IMR-90 (cell line): ENCODE data around the gene SLC39A3. TPM values are rescaled to one million over a fixed set of nuclear protein-coding genes. Genes with fewer than 3 reads are reported as not detected.

Experiments used
- ATAC-seq: fragments of 200-7000 bp; cut with Tn5 transposase; 2 replicates; pipeline ENCODE4 v1.9.1; 2020; ENCODE audit warnings: low read depth, mild to moderate bottlenecking, moderate library complexity
- BruUV-seq: library from RNA; stranded (reverse); fragments of 400-500 nt; replicated peaks from 2 replicates; lab custom pipeline; 2021; lab: Mats Ljungman, UMichigan
- CTCF ChIA-PET: fragments of 300-600 bp; formaldehyde crosslinking; extraction: SDS; loops from one replicate; lab custom pipeline; 2021; ENCODE audit warnings: antibody characterized with exemption; lab: Yijun Ruan, JAX
- POLR2A ChIA-PET: fragments of 300-600 bp; sonication (Branson Sonifier 250); formaldehyde crosslinking; loops from one replicate; lab custom pipeline; 2022; ENCODE audit warnings: antibody characterized with exemption; ENCODE audit not compliant: unreplicated experiment; lab: Charles Lee
- DNase-seq: peaks from one replicate; pipeline ENCODE4 v3.0.0; 2013
- H2AFZ ChIP-seq: replicated peaks from 2 replicates; pipeline ENCODE3; 2013; ENCODE audit warnings: low read length, mild to moderate bottlenecking; ENCODE audit not compliant: poor library complexity
- H2AK5ac ChIP-seq: 2 replicates; pipeline ENCODE4 v1.6.1; 2013; ENCODE audit warnings: low read depth, low read length, inconsistent platforms
- H2AK9ac ChIP-seq: replicated peaks from 2 replicates; pipeline ENCODE3; 2013; ENCODE audit warnings: mild to moderate bottlenecking, low read depth, low read length, moderate library complexity; ENCODE audit not compliant: poor library complexity
- H2BK120ac ChIP-seq: 2 replicates; pipeline ENCODE4 v1.6.1; 2013; ENCODE audit warnings: low read depth, low read length, inconsistent platforms
- H2BK15ac ChIP-seq: 3 replicates; pipeline ENCODE4 v1.6.1; 2013; ENCODE audit warnings: low read depth, low read length, inconsistent platforms
- H2BK20ac ChIP-seq: 2 replicates; pipeline ENCODE4 v1.6.1; 2013; ENCODE audit warnings: low read depth, mild to moderate bottlenecking, inconsistent platforms, low read length, moderate library complexity
- H2BK5ac ChIP-seq: 2 replicates; pipeline ENCODE4 v1.6.1; 2013; ENCODE audit warnings: mild to moderate bottlenecking, low read depth, low read length, inconsistent platforms; ENCODE audit not compliant: poor library complexity, severe bottlenecking
- H3K14ac ChIP-seq: replicated peaks from 2 replicates; pipeline ENCODE4 v1.6.1; 2013; ENCODE audit warnings: low read depth, low read length, inconsistent platforms
- H3K18ac ChIP-seq: 2 replicates; pipeline ENCODE4 v1.6.1; 2013; ENCODE audit warnings: low read depth, low read length, control low read depth
- H3K23ac ChIP-seq: 2 replicates; pipeline ENCODE4 v1.6.1; 2013; ENCODE audit warnings: low read depth, low read length, inconsistent platforms
- H3K27ac ChIP-seq: 2 replicates; pipeline ENCODE4 v1.5.1; 2013; ENCODE audit warnings: mild to moderate bottlenecking, control low read depth, low read length; ENCODE audit not compliant: insufficient read depth
- H3K27me3 ChIP-seq: 2 replicates; pipeline ENCODE4 v1.6.1; 2013; ENCODE audit warnings: low read length; ENCODE audit not compliant: control insufficient read depth, insufficient read depth
- H3K36me3 ChIP-seq: 2 replicates; pipeline ENCODE4 v1.6.1; 2013; ENCODE audit warnings: low read length, mixed read lengths; ENCODE audit not compliant: control insufficient read depth, insufficient read depth
- H3K4ac ChIP-seq: 2 replicates; pipeline ENCODE4 v1.6.1; 2013; ENCODE audit warnings: low read depth, low read length, inconsistent platforms
- H3K4me1 ChIP-seq: 2 replicates; pipeline ENCODE4 v1.6.1; 2013; ENCODE audit warnings: low read length, mixed read lengths; ENCODE audit not compliant: control insufficient read depth, insufficient read depth
- H3K4me2 ChIP-seq: 2 replicates; pipeline ENCODE4 v1.6.1; 2013; ENCODE audit warnings: low read depth, mild to moderate bottlenecking, control low read depth, low read length, moderate library complexity
- H3K4me3 ChIP-seq: 2 replicates; pipeline ENCODE4 v1.5.1; 2013; ENCODE audit warnings: low read depth, mild to moderate bottlenecking, control low read depth, low read length, moderate library complexity; ENCODE audit not compliant: insufficient read depth
- H3K56ac ChIP-seq: 2 replicates; pipeline ENCODE4 v1.6.1; 2013; ENCODE audit warnings: low read length, inconsistent platforms; ENCODE audit not compliant: insufficient read depth; ENCODE audit errors: extremely low read depth
- H3K79me1 ChIP-seq, 2 experiments: 2 replicates each; pipeline ENCODE4 v1.6.1; 2013; ENCODE audit warnings: low read length in 2 of 2, inconsistent platforms in 1 of 2, low read depth in 1 of 2
- H3K9ac ChIP-seq: 2 replicates; pipeline ENCODE4 v1.6.1; 2013; ENCODE audit warnings: low read depth, low read length, control low read depth
- H3K9me1 ChIP-seq: 2 replicates; pipeline ENCODE4 v1.6.1; 2013; ENCODE audit warnings: low read length, inconsistent platforms; ENCODE audit not compliant: insufficient read depth
- H3K9me3 ChIP-seq: 2 replicates; pipeline ENCODE4 v1.6.1; 2013; ENCODE audit warnings: low read length; ENCODE audit not compliant: control insufficient read depth, insufficient read depth
- H4K20me1 ChIP-seq: 2 replicates; pipeline ENCODE4 v1.6.1; 2013; ENCODE audit warnings: low read length, inconsistent platforms; ENCODE audit not compliant: insufficient read depth
- H4K5ac ChIP-seq: 2 replicates; pipeline ENCODE4 v1.6.1; 2013; ENCODE audit warnings: mild to moderate bottlenecking, low read depth, low read length, control low read depth
- H4K8ac ChIP-seq, 2 experiments: 2 replicates each; pipeline ENCODE4 v1.6.1; 2013; ENCODE audit warnings: low read depth in 2 of 2, low read length in 2 of 2, control low read depth in 1 of 2, inconsistent platforms in 1 of 2
- H4K91ac ChIP-seq: 2 replicates; pipeline ENCODE4 v1.6.1; 2013; ENCODE audit warnings: low read depth, low read length, inconsistent platforms; ENCODE audit not compliant: insufficient read depth
- BHLHE40 ChIP-seq: fragments of 150-350 bp; IDR thresholded peaks from 2 replicates; pipeline ENCODE4 v1.6.1; 2016; ENCODE audit warnings: mild to moderate bottlenecking, low read depth, low read length
- CEBPB ChIP-seq: IDR thresholded peaks from 2 replicates; pipeline ENCODE4 v1.6.1; 2012; ENCODE audit warnings: low read depth, low read length, improper control_type of control experiment
- CHD1 ChIP-seq: IDR thresholded peaks from 2 replicates; pipeline ENCODE4 v1.6.1; 2012; ENCODE audit warnings: low read depth, low read length, improper control_type of control experiment
- FOS ChIP-seq: fragments of 150-350 bp; IDR thresholded peaks from 2 replicates; pipeline ENCODE4 v1.6.1; 2016; ENCODE audit warnings: low read depth, low read length
- MAFK ChIP-seq: IDR thresholded peaks from 2 replicates; pipeline ENCODE4 v1.6.1; 2012; ENCODE audit warnings: low read depth, low read length, improper control_type of control experiment
- MAZ ChIP-seq: IDR thresholded peaks from 2 replicates; pipeline ENCODE4 v1.6.1; 2012; ENCODE audit warnings: low read depth, mild to moderate bottlenecking, low read length, improper control_type of control experiment, moderate library complexity, borderline replicate concordance
- MXI1 ChIP-seq: IDR thresholded peaks from 2 replicates; pipeline ENCODE4 v1.6.1; 2012; ENCODE audit warnings: low read depth, mild to moderate bottlenecking, low read length, moderate library complexity, borderline replicate concordance
- NFE2L2 ChIP-seq: fragments of 150-350 bp; IDR thresholded peaks from 2 replicates; pipeline ENCODE4 v1.6.1; 2016; ENCODE audit warnings: low read depth, mild to moderate bottlenecking, low read length
- POLR2A ChIP-seq: IDR thresholded peaks from 2 replicates; pipeline ENCODE4 v1.6.1; 2012; ENCODE audit warnings: mild to moderate bottlenecking, low read depth, low read length
- RAD21 ChIP-seq: IDR thresholded peaks from 2 replicates; pipeline ENCODE4 v1.6.1; 2012; ENCODE audit warnings: low read length, improper control_type of control experiment
- RCOR1 ChIP-seq: IDR thresholded peaks from 2 replicates; pipeline ENCODE4 v1.6.1; 2012; ENCODE audit warnings: mild to moderate bottlenecking, low read length, improper control_type of control experiment; ENCODE audit not compliant: insufficient replicate concordance
- RFX5 ChIP-seq: IDR thresholded peaks from 2 replicates; pipeline ENCODE4 v1.8.0; 2012; ENCODE audit warnings: low read depth, mild to moderate bottlenecking, low read length, moderate library complexity
- SMC3 ChIP-seq: fragments of 150-350 bp; IDR thresholded peaks from 2 replicates; pipeline ENCODE4 v1.6.1; 2016; ENCODE audit warnings: low read depth, mild to moderate bottlenecking, antibody characterized with exemption, low read length, moderate library complexity
- WGBS, 2 experiments: methylation state at CpG; one replicate each; pipeline versions ENCODE4 v1.1.5 to v1.1.7; 2013; ENCODE audit warnings: missing lambda C conversion rate in 2 of 2; ENCODE audit not compliant: insufficient read length in 1 of 2; ENCODE audit errors: extremely low coverage in 2 of 2; 5-methylcytosine and 5-hydroxymethylcytosine counted together
- dilution Hi-C: fragments of 300-500 bp; cut with HindIII; formaldehyde crosslinking; loops from one replicate; pipeline ENCODE4 v1.14.3; 2018; ENCODE audit warnings: low sequenced_read_pairs; ENCODE audit not compliant: unreplicated experiment
- in situ Hi-C: fragments of 300-500 bp; cut with MboI; formaldehyde crosslinking; loops from 3 replicates; pipeline ENCODE4 v1.14.3; 2019; ENCODE audit warnings: low sequenced_read_pairs, inconsistent platforms, mixed read lengths
- intact Hi-C: fragments of 100-400 bp; cut with micrococcal nuclease; formaldehyde crosslinking; loops from 2 replicates; pipeline ENCODE4 v1.10.0; 2022
- polyA plus RNA-seq, 3 experiments: library from polyadenylated mRNA; depleted of rRNA; stranded (reverse); fragments of >200 nt; gene quantifications; 2 replicates each; pipeline ENCODE4 v1.2.3, GENCODE V29; 2012; ENCODE audit warnings: low replicate concordance in 1 of 3
- total RNA-seq: library from RNA; depleted of rRNA; stranded (reverse); fragments of >200 nt; gene quantifications from 2 replicates; pipeline ENCODE4 v1.2.3, GENCODE V29; 2012
- TF ChIP-seq, protein P1 (sequence below): conservative IDR thresholded peaks from 2 replicates; pipeline ENCODE4 v1.5.1; 2012; ENCODE audit warnings: mild to moderate bottlenecking, low read depth, low read length, improper control_type of control experiment
- TF ChIP-seq, protein P2 (sequence below): fragments of 150-350 bp; IDR thresholded peaks from 2 replicates; pipeline ENCODE4 v1.6.1; 2016; ENCODE audit warnings: low read depth, mild to moderate bottlenecking, low read length, moderate library complexity, borderline replicate concordance
- TF ChIP-seq, protein P3 (sequence below): fragments of 150-350 bp; IDR thresholded peaks from 2 replicates; pipeline ENCODE4 v1.6.1; 2017; ENCODE audit warnings: mild to moderate bottlenecking, antibody characterized with exemption, low read length, low read depth

Gene SLC39A3
- total and polyA plus RNA-seq, 2 of the 4 experiments (the other 2 are of a cell fraction) = 12.4 to 38.2 TPM

DNA sequence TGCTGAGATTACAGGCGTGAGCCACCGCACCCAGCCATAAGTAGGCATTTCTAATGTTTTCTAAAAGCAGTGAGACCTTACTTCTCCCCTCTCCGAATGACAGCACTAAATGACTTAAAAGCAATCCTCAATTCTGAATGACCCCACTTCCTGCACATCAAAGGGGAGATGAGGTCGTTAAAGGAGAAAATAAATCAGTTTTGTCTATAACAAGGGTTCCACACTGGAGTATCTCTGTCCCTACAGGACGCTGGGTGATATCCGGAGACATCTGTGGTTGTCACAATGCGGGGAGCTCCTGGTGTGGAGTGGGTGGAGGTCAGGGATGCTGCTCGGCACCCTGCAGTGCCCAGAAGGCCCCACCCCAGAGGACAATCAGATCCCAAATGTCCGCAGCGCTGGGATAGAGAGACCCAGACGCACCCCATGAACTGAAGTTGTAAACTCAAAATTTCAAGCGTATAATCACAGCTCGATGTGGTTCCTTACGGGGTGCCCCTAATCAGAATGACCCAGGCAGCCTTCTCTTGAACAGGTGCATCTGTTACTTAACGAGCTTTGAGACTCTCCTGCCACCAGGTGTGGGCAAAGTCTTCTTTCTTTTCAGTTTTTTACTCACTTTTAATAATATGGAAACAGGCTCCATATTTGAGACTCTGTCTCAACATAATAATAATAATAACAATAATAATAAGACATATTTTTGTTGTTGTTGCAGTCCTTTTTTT is 40.2 kb downstream of the SLC39A3 start:
- H2BK20ac ChIP-seq = no peak overlapping the region
- H3K14ac ChIP-seq = no peak overlapping the region
- H4K8ac ChIP-seq = no peak overlapping the region
- TF ChIP-seq, protein P1, sequence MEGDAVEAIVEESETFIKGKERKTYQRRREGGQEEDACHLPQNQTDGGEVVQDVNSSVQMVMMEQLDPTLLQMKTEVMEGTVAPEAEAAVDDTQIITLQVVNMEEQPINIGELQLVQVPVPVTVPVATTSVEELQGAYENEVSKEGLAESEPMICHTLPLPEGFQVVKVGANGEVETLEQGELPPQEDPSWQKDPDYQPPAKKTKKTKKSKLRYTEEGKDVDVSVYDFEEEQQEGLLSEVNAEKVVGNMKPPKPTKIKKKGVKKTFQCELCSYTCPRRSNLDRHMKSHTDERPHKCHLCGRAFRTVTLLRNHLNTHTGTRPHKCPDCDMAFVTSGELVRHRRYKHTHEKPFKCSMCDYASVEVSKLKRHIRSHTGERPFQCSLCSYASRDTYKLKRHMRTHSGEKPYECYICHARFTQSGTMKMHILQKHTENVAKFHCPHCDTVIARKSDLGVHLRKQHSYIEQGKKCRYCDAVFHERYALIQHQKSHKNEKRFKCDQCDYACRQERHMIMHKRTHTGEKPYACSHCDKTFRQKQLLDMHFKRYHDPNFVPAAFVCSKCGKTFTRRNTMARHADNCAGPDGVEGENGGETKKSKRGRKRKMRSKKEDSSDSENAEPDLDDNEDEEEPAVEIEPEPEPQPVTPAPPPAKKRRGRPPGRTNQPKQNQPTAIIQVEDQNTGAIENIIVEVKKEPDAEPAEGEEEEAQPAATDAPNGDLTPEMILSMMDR = no peak
- no peak for TF ChIP-seq NFE2L2
- TF ChIP-seq MAZ = no peak
- TF ChIP-seq, protein P2, sequence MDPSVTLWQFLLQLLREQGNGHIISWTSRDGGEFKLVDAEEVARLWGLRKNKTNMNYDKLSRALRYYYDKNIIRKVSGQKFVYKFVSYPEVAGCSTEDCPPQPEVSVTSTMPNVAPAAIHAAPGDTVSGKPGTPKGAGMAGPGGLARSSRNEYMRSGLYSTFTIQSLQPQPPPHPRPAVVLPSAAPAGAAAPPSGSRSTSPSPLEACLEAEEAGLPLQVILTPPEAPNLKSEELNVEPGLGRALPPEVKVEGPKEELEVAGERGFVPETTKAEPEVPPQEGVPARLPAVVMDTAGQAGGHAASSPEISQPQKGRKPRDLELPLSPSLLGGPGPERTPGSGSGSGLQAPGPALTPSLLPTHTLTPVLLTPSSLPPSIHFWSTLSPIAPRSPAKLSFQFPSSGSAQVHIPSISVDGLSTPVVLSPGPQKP = no peak
- TF ChIP-seq, protein P3, sequence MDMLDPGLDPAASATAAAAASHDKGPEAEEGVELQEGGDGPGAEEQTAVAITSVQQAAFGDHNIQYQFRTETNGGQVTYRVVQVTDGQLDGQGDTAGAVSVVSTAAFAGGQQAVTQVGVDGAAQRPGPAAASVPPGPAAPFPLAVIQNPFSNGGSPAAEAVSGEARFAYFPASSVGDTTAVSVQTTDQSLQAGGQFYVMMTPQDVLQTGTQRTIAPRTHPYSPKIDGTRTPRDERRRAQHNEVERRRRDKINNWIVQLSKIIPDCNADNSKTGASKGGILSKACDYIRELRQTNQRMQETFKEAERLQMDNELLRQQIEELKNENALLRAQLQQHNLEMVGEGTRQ = no peak
- TF ChIP-seq CEBPB = no peak
- TF ChIP-seq FOS = no peak
- no peak for TF ChIP-seq CHD1
- no peak for TF ChIP-seq RFX5
- no peak for TF ChIP-seq BHLHE40
- TF ChIP-seq SMC3 = no peak
- no peak for TF ChIP-seq MAFK
- TF ChIP-seq MXI1 = no peak
- TF ChIP-seq RAD21 = no peak
- no peak for TF ChIP-seq POLR2A
- TF ChIP-seq RCOR1 = no peak
- no peaks in the 10 kb centered on the region for H3K36me3 ChIP-seq
- WGBS, 2 experiments = 75% methylated on average over 6 of the region's 15 CpGs; no CpG with 5 or more reads in 1 of the 2 experiments
- no peak overlapping the region for H2BK5ac ChIP-seq
- H3K9me3 ChIP-seq = no peaks in the 10 kb centered on the region
- no peak overlapping the region for H3K23ac ChIP-seq
- no peak for DNase-seq
- no peak overlapping the region for H3K4ac ChIP-seq
- H4K5ac ChIP-seq = no peak overlapping the region
- no TSS peak for BruUV-seq
- ChIA-PET CTCF (no interaction called here), POLR2A (no interaction called here)
- H2BK120ac ChIP-seq = no peak overlapping the region
- no peak overlapping the region for H2AK9ac ChIP-seq
- ATAC-seq = no peak
- intact Hi-C loops (no loop called here), in situ Hi-C loops (no loop called here), dilution Hi-C loops (no loop called here)
- H3K27me3 ChIP-seq = peaks cover 51% of the 10 kb centered on the region
- H3K56ac ChIP-seq = no peak overlapping the region
- H3K4me3 ChIP-seq = no peak overlapping the region
- H4K20me1 ChIP-seq = no peaks in the 10 kb centered on the region; the same call in none of the 2 replicates
- H4K91ac ChIP-seq = no peak overlapping the region
- H3K9me1 ChIP-seq = no peaks in the 10 kb centered on the region
- H3K27ac ChIP-seq = no peak overlapping the region
- H3K18ac ChIP-seq = no peak overlapping the region
- no peak overlapping the region for H3K4me2 ChIP-seq
- H2AFZ ChIP-seq = no peak overlapping the region
- no peaks in the 10 kb centered on the region for H3K4me1 ChIP-seq
- H2BK15ac ChIP-seq = no peak overlapping the region
- no peaks in the 10 kb centered on the region for H3K79me1 ChIP-seq
- H2AK5ac ChIP-seq = no peak overlapping the region
- no peak overlapping the region for H3K9ac ChIP-seq
